Endothelial cell of umbilical vein (primary cell): ENCODE data around the gene C1orf53. TPM values are rescaled to one million over a fixed set of nuclear protein-coding genes. Genes with fewer than 3 reads are reported as not detected.

ENCODE experiments used
- BruUV-seq: library from RNA; stranded (reverse); fragments of 400-500 nt; replicated peaks from 2 replicates; lab custom pipeline; 2021; lab: Mats Ljungman, UMichigan
- CTCF ChIA-PET: fragments of 300-600, 350-600 bp; sonication (Branson Sonifier 250); formaldehyde crosslinking; loops from one replicate; lab custom pipeline; 2021; ENCODE audit warnings: antibody characterized with exemption, inconsistent platforms; lab: Charles Lee
- POLR2A ChIA-PET: fragments of 300-600, 350-600 bp; sonication (Branson Sonifier 250); formaldehyde crosslinking; loops from one replicate; lab custom pipeline; 2021; ENCODE audit warnings: antibody characterized with exemption, inconsistent platforms; lab: Charles Lee
- DNase-seq: peaks from one replicate; pipeline ENCODE4 v3.0.0-alpha.2; 2011; ENCODE audit warnings: low read depth, low spot score
- FAIRE-seq: peaks from 2 replicates; lab custom pipeline; 2011; peaks lifted over from hg19 to GRCh38; lab: Jason Lieb, UNC
- H2AFZ ChIP-seq: 2 replicates; pipeline ENCODE4 v1.6.0; 2012; ENCODE audit warnings: low read depth, low read length, control low read depth, inconsistent platforms
- H3K27ac ChIP-seq: 2 replicates; pipeline ENCODE4 v1.5.1; 2011; ENCODE audit warnings: low read depth, mild to moderate bottlenecking, control low read depth, low read length, moderate library complexity; ENCODE audit not compliant: insufficient read depth
- H3K27me3 ChIP-seq, 2 experiments: 2 replicates each; pipeline versions ENCODE4 v1.6.0 to v1.6.1; 2011; ENCODE audit warnings: low read length in 2 of 2, mixed read lengths in 1 of 2; ENCODE audit not compliant: control insufficient read depth in 2 of 2, insufficient read depth in 2 of 2
- H3K36me3 ChIP-seq, 2 experiments: 2 replicates in 1 of 2; 3 replicates in 1 of 2; pipeline ENCODE4 v1.5.1; 2011; ENCODE audit warnings: low read length in 2 of 2, mild to moderate bottlenecking in 1 of 2, moderate library complexity in 1 of 2; ENCODE audit not compliant: control insufficient read depth in 2 of 2, insufficient read depth in 2 of 2; ENCODE audit errors: extremely low read depth in 1 of 2
- H3K4me1 ChIP-seq: 3 replicates; pipeline ENCODE4 v1.5.1; 2011; ENCODE audit warnings: mild to moderate bottlenecking, low read length; ENCODE audit not compliant: control insufficient read depth, insufficient read depth; ENCODE audit errors: extremely low read depth
- H3K4me2 ChIP-seq: 2 replicates; pipeline ENCODE4 v1.6.1; 2011; ENCODE audit warnings: low read length, control low read depth, mixed read lengths; ENCODE audit not compliant: insufficient read depth
- H3K4me3 ChIP-seq, 3 experiments: fragments of 200-600 bp in 1 of 3; sonication (generic), shearing (Covaris generic) in 1 of 3; replicated peaks in 1 of 3; 2 replicates each; pipeline ENCODE4 v1.5.1; 2011 to 2016; ENCODE audit warnings: control low read depth in 3 of 3, low read length in 3 of 3, mild to moderate bottlenecking in 2 of 3, inconsistent platforms in 1 of 3, low read depth in 1 of 3, moderate library complexity in 1 of 3; ENCODE audit not compliant: insufficient read depth in 1 of 3
- H3K79me2 ChIP-seq: 2 replicates; pipeline ENCODE4 v1.6.0; 2012; ENCODE audit warnings: low read length, inconsistent platforms; ENCODE audit not compliant: control insufficient read depth, insufficient read depth
- H3K9ac ChIP-seq: replicated peaks from 2 replicates; pipeline ENCODE3; 2011; ENCODE audit warnings: low read length, control low read depth; ENCODE audit not compliant: insufficient read depth; ENCODE audit errors: extremely low read depth
- H3K9me1 ChIP-seq: replicated peaks from 3 replicates; pipeline ENCODE4 v1.6.0; 2011; ENCODE audit warnings: mild to moderate bottlenecking, low read length; ENCODE audit not compliant: control insufficient read depth, insufficient read depth; ENCODE audit errors: extremely low read depth
- H3K9me3 ChIP-seq: replicated peaks from 2 replicates; pipeline ENCODE4 v1.5.1; 2012; ENCODE audit warnings: low read length, inconsistent platforms; ENCODE audit not compliant: control insufficient read depth, insufficient read depth
- H4K20me1 ChIP-seq: replicated peaks from 2 replicates; pipeline ENCODE3; 2011; ENCODE audit warnings: mild to moderate bottlenecking, low read length; ENCODE audit not compliant: control insufficient read depth, insufficient read depth; ENCODE audit errors: extremely low read depth
- EZH2 ChIP-seq: IDR thresholded peaks from 2 replicates; pipeline ENCODE4 v1.6.1; 2012; ENCODE audit warnings: borderline replicate concordance, low read depth, mild to moderate bottlenecking, moderate library complexity, low read length, inconsistent platforms; ENCODE audit not compliant: severe bottlenecking
- FOS ChIP-seq: IDR thresholded peaks from 2 replicates; pipeline ENCODE4 v1.6.1; 2011; ENCODE audit warnings: mild to moderate bottlenecking, low read length, moderate library complexity, borderline replicate concordance; ENCODE audit not compliant: insufficient read depth
- GATA2 ChIP-seq: IDR thresholded peaks from 2 replicates; pipeline ENCODE4 v1.7.0; 2011; ENCODE audit warnings: low read depth, mild to moderate bottlenecking, moderate library complexity, mixed read lengths, low read length; ENCODE audit not compliant: insufficient read length, insufficient read depth
- JUN ChIP-seq: IDR thresholded peaks from 2 replicates; pipeline ENCODE4 v1.6.1; 2011; ENCODE audit warnings: borderline replicate concordance, low read depth; ENCODE audit not compliant: insufficient read length, insufficient read depth
- MAX ChIP-seq: IDR thresholded peaks from 2 replicates; pipeline ENCODE4 v1.6.1; 2011; ENCODE audit not compliant: insufficient read depth, insufficient read length
- MYC ChIP-seq: IDR thresholded peaks from one replicate; pipeline ENCODE4 v1.6.1; 2011; ENCODE audit warnings: mild to moderate bottlenecking, low read depth, low read length
- POLR2A ChIP-seq: IDR thresholded peaks from 2 replicates; pipeline ENCODE4 v1.6.1; 2012; ENCODE audit warnings: low read depth, mild to moderate bottlenecking, control low read depth, low read length
- POLR2AphosphoS5 ChIP-seq: IDR thresholded peaks from 2 replicates; pipeline ENCODE4 v1.6.1; 2012; ENCODE audit warnings: low read depth, mild to moderate bottlenecking, control low read depth, low read length, moderate library complexity; ENCODE audit not compliant: insufficient read depth
- dilution Hi-C: fragments of 300-500 bp; cut with MboI; formaldehyde crosslinking; loops from one replicate; pipeline ENCODE4 v1.15.0; 2019; ENCODE audit warnings: low sequenced_read_pairs; ENCODE audit not compliant: extremely low pct_ligation_motif_present
- intact Hi-C: fragments of 100-400 bp; cut with micrococcal nuclease; formaldehyde crosslinking; loops from one replicate; pipeline ENCODE4 v1.10.0; 2022
- polyA plus RNA-seq, 4 experiments: library from polyadenylated mRNA; depleted of rRNA in 3 of 4; stranded (reverse) in 3 of 4; unstranded in 1 of 4; fragments of >200 nt; gene quantifications; 2 replicates each; pipeline versions ENCODE4 v1.2.1 to v1.2.3, GENCODE V29; 2011 to 2012; ENCODE audit warnings: missing spikeins in 1 of 4
- total RNA-seq: library from RNA; stranded (reverse); gene quantifications from 2 replicates; pipeline ENCODE4 v1.2.3, GENCODE V29; 2021
- TF ChIP-seq, protein P1 (sequence below), 2 donors: IDR thresholded peaks; 1 replicate in 1 of 2; 2 replicates in 1 of 2; pipeline ENCODE4 v1.5.1; 2011; ENCODE audit warnings: low read length in 2 of 2, mild to moderate bottlenecking in 2 of 2, moderate library complexity in 2 of 2, control low read depth in 1 of 2, inconsistent platforms in 1 of 2, low read depth in 1 of 2; ENCODE audit not compliant: insufficient read depth in 1 of 2; ENCODE audit errors: extremely low read depth in 1 of 2

C1orf53 gene
- total and polyA plus RNA-seq, 2 donors (not counting 3 experiments of a cell fraction or from before 2014, with no cell fraction given): 3.5 to 6.5 TPM

DNA sequence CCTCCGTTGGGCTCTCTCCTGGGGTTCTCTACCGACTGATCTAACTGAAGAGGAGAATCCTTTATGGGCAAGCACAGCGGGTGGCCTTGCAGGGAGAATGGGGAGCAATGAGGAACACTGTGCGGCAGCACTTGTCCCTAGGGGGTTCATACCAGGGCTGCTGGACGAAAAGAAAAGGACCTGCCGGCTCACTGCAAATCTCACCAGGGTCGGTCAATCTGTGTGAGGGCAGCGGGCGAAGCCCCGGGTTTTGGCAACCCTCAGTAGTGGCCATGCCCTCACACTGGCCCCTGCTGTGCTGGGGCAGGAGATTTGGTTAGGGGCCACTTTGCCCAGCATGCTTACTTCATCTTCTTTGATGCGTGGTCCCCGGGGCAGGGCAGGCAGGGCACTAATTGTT is 20.6 kb downstream of the C1orf53 start:
- TF ChIP-seq MYC: no peak
- TF ChIP-seq EZH2: no peak
- no peak for TF ChIP-seq MAX
- no peak for TF ChIP-seq GATA2
- no peak for TF ChIP-seq POLR2AphosphoS5
- no peak for TF ChIP-seq FOS
- TF ChIP-seq JUN: no peak
- TF ChIP-seq, protein P1, sequence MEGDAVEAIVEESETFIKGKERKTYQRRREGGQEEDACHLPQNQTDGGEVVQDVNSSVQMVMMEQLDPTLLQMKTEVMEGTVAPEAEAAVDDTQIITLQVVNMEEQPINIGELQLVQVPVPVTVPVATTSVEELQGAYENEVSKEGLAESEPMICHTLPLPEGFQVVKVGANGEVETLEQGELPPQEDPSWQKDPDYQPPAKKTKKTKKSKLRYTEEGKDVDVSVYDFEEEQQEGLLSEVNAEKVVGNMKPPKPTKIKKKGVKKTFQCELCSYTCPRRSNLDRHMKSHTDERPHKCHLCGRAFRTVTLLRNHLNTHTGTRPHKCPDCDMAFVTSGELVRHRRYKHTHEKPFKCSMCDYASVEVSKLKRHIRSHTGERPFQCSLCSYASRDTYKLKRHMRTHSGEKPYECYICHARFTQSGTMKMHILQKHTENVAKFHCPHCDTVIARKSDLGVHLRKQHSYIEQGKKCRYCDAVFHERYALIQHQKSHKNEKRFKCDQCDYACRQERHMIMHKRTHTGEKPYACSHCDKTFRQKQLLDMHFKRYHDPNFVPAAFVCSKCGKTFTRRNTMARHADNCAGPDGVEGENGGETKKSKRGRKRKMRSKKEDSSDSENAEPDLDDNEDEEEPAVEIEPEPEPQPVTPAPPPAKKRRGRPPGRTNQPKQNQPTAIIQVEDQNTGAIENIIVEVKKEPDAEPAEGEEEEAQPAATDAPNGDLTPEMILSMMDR (IDR thresholded peaks at IDR 0.05; ENCODE audit: extremely low read depth in 1 of 2, insufficient read depth in 1 of 2, low read depth in 1 of 2, low read length in 2 of 2): no peak
- TF ChIP-seq POLR2A: no peak
- Histone ChIP-seq H3K4me2 (no peak overlapping the region), H3K27ac (no peak overlapping the region), H3K36me3 (no peaks in the 10 kb centered on the region), H3K4me3 (no peak overlapping the region), H4K20me1 (no peaks in the 10 kb centered on the region), H3K9me1 (no peaks in the 10 kb centered on the region), H3K9me3 (no peaks in the 10 kb centered on the region), H3K4me1 (peaks cover 10% of the 10 kb centered on the region), H3K9ac (no peak overlapping the region), H3K27me3 (peaks cover 43 to 48% of the 10 kb centered on the region in 2 experiments), H3K79me2 (no peaks in the 10 kb centered on the region), H2AFZ (no peak overlapping the region)
- no TSS peak for BruUV-seq
- intact Hi-C loops: no loop called here
- ChIA-PET CTCF (interaction anchor here (0.6 to 3.2 kb wide), 9 partner anchors 304 to 523 kb away, joined by 3 to 18 read pairs (median 4); no protein-coding TSS in a partner anchor), POLR2A (no interaction called here)
- FAIRE-seq: no peak
- dilution Hi-C loops: no loop called here
- DNase-seq: no peak
